GM18511 (cell line): ENCODE data around the gene SETBP1.
A peak's percentile ranks its signal among the peaks of the same experiment; 100 is the strongest.

ENCODE experiments used
- ATAC-seq: cut with Tn5 transposase; IDR thresholded peaks from one replicate; pipeline ENCODE4 v1.9.1; 2021; ENCODE audit warnings: mild to moderate bottlenecking, moderate library complexity; ENCODE audit not compliant: unreplicated experiment

Gene SETBP1

GRCh38 chr18:45054636-45055035, 373.9 kb downstream of the SETBP1 start:
- ATAC-seq = no peak

GRCh38 chr18:45055811-45056210, 375.1 kb downstream of the SETBP1 start:
- no peak for ATAC-seq

- no peak for ATAC-seq
These were observed 376.2 kb downstream of the SETBP1 start for GRCh38 chr18:45056926-45057325.

- ATAC-seq = no peak
These were observed 377.4 kb downstream of the SETBP1 start for GRCh38 chr18:45057955-45058600.

GRCh38 chr18:45059695-45060094, 379.0 kb downstream of the SETBP1 start:
- no peak for ATAC-seq

GRCh38 chr18:45060102-45060501, 379.4 kb downstream of the SETBP1 start:
- ATAC-seq = no peak

- no peak for ATAC-seq
These were observed 380.7 kb downstream of the SETBP1 start for GRCh38 chr18:45061359-45061758.

- ATAC-seq = no peak
These were observed 382.8 kb downstream of the SETBP1 start for GRCh38 chr18:45063246-45064038.

- ATAC-seq = no peak
These were observed 385.5 kb downstream of the SETBP1 start for GRCh38 chr18:45066210-45066609.

GRCh38 chr18:45066886-45067285, 386.2 kb downstream of the SETBP1 start:
- peak; percentile 63 for ATAC-seq

- no peak for ATAC-seq
These were observed 387.9 kb downstream of the SETBP1 start for GRCh38 chr18:45068400-45069094.

GRCh38 chr18:45069546-45069945, 388.9 kb downstream of the SETBP1 start:
- ATAC-seq = no peak

GRCh38 chr18:45071956-45072355, 391.3 kb downstream of the SETBP1 start:
- ATAC-seq = no peak

GRCh38 chr18:45073556-45073955, 392.9 kb downstream of the SETBP1 start:
- no peak for ATAC-seq

- ATAC-seq = no peak
These were observed 401.0 kb downstream of the SETBP1 start for GRCh38 chr18:45081566-45082181.

- ATAC-seq = no peak
These were observed 402.7 kb downstream of the SETBP1 start for GRCh38 chr18:45083226-45083855.

GRCh38 chr18:45084206-45084605, 403.5 kb downstream of the SETBP1 start:
- ATAC-seq = no peak

- ATAC-seq = no peak
These were observed 405.4 kb downstream of the SETBP1 start for GRCh38 chr18:45085916-45086624.

- no peak for ATAC-seq
These were observed 406.1 kb downstream of the SETBP1 start for GRCh38 chr18:45086777-45087176.

GRCh38 chr18:45090526-45091140, 409.9 kb downstream of the SETBP1 start:
- ATAC-seq = no peak
